WI38 (cell line): Measurements from ENCODE around the gene PI4KA.
"Not testable (repeated sequence)": the region's sequence is repeated elsewhere in the genome, so short reads cannot be mapped to it uniquely, and the experiment has no call there.

ENCODE experiments used
- H3K4me3 ChIP-seq: 2 replicates; pipeline ENCODE4 v1.5.1; 2011; ENCODE audit warnings: low read depth, mild to moderate bottlenecking, control low read depth, low read length
- CTCF ChIP-seq: IDR thresholded peaks from 2 replicates; pipeline ENCODE4 v1.5.1; 2012; ENCODE audit warnings: low read depth, mild to moderate bottlenecking, control low read depth, low read length

Gene PI4KA

GRCh38 chr22:20825624-20826023 lies 33.0 kb downstream of the PI4KA start:
- H3K4me3 ChIP-seq, result no peak overlapping the region
- no peak for TF ChIP-seq CTCF

- not testable (repeated sequence) for H3K4me3 ChIP-seq
These were observed 33.4 kb downstream of the PI4KA start for GRCh38 chr22:20825216-20825615.

- TF ChIP-seq CTCF, result no peak
- no peak overlapping the region for H3K4me3 ChIP-seq
These were observed 35.3 kb downstream of the PI4KA start for GRCh38 chr22:20823264-20823663.

GRCh38 chr22:20822240-20822639 lies 36.4 kb downstream of the PI4KA start:
- no peak overlapping the region for H3K4me3 ChIP-seq
- no peak for TF ChIP-seq CTCF

- H3K4me3 ChIP-seq, result not testable (repeated sequence)
These were observed 36.8 kb downstream of the PI4KA start for GRCh38 chr22:20821717-20822239.

- no peak overlapping the region for H3K4me3 ChIP-seq
- TF ChIP-seq CTCF, result no peak
These were observed 39.1 kb downstream of the PI4KA start for GRCh38 chr22:20819471-20819870.

- TF ChIP-seq CTCF, result no peak
- no peak overlapping the region for H3K4me3 ChIP-seq
These were observed 40.1 kb downstream of the PI4KA start for GRCh38 chr22:20818471-20818870.

GRCh38 chr22:20816559-20816958 lies 42.1 kb downstream of the PI4KA start:
- TF ChIP-seq CTCF, result no peak
- no peak overlapping the region for H3K4me3 ChIP-seq
